ENCODE measurements around the gene NDUFB10. TPM values are rescaled to one million over a fixed set of nuclear protein-coding genes. Genes with fewer than 3 reads are reported as not detected.

NDUFB10 gene
- total and polyA plus RNA-seq, 12 donors, result 375 to 1,046 (median 590) TPM

DNA sequence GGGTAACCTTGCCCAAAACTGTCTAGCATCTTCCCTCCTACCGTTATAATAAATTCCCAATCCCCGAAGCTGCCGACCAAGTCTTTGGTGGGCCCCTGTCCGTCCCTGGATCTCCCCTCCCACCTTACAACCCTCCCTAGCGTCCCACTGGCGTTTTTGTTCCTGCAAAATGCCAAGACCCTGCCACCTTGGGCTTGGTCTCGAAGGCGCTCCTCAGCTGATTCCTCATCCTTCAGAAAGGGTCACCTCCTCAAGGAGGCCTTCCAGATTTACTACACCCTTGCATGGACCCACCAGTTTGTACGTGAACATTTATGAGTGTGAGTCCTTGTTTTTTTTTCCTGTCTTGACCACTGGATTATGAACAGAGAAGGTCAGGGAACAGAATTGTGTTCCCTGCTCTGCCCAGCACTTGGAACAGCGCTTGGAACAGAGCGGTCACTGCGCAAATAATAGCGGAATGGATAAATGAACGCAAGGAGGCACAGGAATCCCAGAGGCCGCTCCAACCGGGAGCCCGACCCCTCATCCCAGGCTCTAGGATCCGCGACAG is 23.7 kb downstream of the NDUFB10 start:
- ATAC-seq (no peak), DNase-seq (no peak)
- peak overlapping the region; percentile 55 to 98 (median 91) for H3K4me3 ChIP-seq
- H3K9me3 ChIP-seq, result no peaks in the 10 kb centered on the region
- WGBS, 2 donors, result 23 to 25% methylated on average over 19 of the region's 19 CpGs
- peaks cover 11 to 43% (median 30%) of the 10 kb centered on the region in 9 donors for H3K4me1 ChIP-seq
- H3K27ac ChIP-seq, result peak overlapping the region; percentile 65 to 89 (median 81)
- TF ChIP-seq, protein P1, sequence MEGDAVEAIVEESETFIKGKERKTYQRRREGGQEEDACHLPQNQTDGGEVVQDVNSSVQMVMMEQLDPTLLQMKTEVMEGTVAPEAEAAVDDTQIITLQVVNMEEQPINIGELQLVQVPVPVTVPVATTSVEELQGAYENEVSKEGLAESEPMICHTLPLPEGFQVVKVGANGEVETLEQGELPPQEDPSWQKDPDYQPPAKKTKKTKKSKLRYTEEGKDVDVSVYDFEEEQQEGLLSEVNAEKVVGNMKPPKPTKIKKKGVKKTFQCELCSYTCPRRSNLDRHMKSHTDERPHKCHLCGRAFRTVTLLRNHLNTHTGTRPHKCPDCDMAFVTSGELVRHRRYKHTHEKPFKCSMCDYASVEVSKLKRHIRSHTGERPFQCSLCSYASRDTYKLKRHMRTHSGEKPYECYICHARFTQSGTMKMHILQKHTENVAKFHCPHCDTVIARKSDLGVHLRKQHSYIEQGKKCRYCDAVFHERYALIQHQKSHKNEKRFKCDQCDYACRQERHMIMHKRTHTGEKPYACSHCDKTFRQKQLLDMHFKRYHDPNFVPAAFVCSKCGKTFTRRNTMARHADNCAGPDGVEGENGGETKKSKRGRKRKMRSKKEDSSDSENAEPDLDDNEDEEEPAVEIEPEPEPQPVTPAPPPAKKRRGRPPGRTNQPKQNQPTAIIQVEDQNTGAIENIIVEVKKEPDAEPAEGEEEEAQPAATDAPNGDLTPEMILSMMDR (IDR thresholded peaks at IDR 0.05), result no peak
- H3K27me3 ChIP-seq, result peaks cover 18 to 56% (median 43%) of the 10 kb centered on the region in 7 donors
- intact Hi-C loops (cut with DNase I), result loop anchor here in 1 of 10 donors (10.0 kb wide), 1 partner anchor 58 kb away; no protein-coding TSS in a partner anchor
- H3K36me3 ChIP-seq, result peaks cover 0 to 33% (median 18%) of the 10 kb centered on the region in 9 donors

DNA sequence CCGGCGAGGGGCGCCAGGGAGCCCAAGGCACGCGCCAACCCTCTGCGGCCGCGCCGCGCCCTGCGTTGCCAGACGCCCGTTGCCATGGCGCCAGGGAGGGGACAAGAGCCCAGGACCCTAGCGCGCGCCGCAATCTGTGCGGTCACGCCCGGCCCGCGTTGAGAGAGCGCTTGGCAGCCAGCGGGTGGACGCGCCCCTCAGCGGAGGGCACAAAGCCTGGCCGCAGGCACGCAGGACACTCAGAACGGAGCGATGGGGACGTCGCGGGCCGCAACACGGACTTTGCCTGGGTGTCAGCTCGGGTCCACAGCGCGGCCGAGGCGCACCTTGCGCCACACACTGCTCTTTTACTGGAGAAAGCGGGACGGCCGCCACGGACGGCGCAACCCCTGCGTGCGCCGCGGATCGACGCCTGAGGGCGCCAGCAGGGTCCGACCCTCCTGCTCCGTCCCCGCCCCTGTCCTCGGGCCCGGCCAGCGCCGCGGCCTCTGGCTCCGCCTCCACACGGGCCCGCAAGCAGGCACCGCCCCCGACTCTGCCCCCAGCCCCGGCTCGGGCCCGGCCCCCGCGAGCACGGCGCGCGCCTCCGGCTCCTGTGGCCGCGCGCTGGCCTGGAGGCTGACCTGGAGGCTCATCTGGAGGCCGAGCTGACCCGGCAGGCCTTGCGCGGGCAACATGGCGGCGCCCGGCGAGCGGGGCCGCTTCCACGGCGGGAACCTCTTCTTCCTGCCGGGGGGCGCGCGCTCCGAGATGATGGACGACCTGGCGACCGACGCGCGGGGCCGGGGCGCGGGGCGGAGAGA is 24.4 kb downstream of the NDUFB10 start, which contains the start of gene GFER:
Gene GFER (plus strand): TSS at position 650 of the 803 bp plus-strand sequence. CDS start 26 bp downstream, at position 676.
- TF ChIP-seq, protein P1 (IDR thresholded peaks at IDR 0.05), result peak; percentile 9 to 73 (median 52)
- peak within 1 kb of the TSS; percentile 65 to 89 (median 81) for H3K27ac ChIP-seq
- H3K4me1 ChIP-seq, result peaks cover 11 to 43% (median 30%) of the 10 kb centered on the region in 9 donors
- H3K4me3 ChIP-seq, result peak within 1 kb of the TSS; percentile 80 to 98 (median 91)
- no peaks in the 10 kb centered on the region for H3K9me3 ChIP-seq
- 0% methylated on average over 95 to 109 of the region's 109 CpGs for WGBS, 2 donors
- peaks cover 15 to 54% (median 43%) of the 10 kb centered on the region in 7 donors for H3K27me3 ChIP-seq
- intact Hi-C loops (cut with DNase I), result loop anchor here in 1 of 10 donors (10.0 kb wide), 1 partner anchor 59 kb away; no protein-coding TSS in a partner anchor
- peaks cover 0 to 26% (median 12%) of the 10 kb centered on the region in 9 donors for H3K36me3 ChIP-seq
- DNase-seq, result peak; percentile 88 to 92
- ATAC-seq, result peak; percentile 94 to 98 (median 94)

DNA sequence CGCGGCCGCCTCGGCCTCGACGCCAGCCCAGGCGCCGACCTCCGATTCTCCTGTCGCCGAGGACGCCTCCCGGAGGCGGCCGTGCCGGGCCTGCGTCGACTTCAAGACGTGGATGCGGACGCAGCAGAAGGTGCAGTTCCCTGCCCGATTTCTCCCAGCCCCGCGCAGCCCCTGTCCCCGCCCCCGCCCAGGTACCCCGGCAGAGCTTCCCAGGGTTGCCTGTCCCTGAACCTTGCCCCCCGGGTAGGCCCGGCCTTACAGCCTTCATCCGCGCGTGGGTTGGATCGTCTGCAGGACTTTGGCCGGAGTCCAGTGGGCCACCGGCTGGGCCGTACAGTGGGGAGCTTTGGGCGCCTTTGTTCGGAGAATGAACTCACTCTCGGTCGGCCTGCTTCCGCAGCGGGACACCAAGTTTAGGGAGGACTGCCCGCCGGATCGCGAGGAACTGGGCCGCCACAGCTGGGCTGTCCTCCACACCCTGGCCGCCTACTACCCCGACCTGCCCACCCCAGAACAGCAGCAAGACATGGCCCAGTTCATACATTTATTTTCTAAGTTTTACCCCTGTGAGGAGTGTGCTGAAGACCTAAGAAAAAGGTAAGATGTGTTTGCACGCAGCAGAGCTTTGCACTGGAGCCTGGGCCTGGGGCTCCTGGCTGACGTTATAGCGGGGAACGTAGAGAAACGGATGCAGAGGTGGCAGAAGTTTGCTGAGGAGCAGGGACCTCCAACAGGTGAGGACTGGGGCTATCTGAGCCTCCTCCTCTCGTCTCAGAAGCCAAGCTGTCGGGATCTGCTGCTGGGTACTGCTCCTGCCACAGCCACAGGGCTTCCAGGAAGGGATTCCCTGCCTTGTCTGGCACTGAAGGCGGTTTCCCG is 25.2 kb downstream of the NDUFB10 start:
- TF ChIP-seq, protein P1 (IDR thresholded peaks at IDR 0.05), result no peak
- peaks cover 12 to 54% (median 43%) of the 10 kb centered on the region in 7 donors for H3K27me3 ChIP-seq
- 10 to 12% methylated on average over 58 of the region's 58 CpGs for WGBS, 2 donors
- H3K4me1 ChIP-seq, result peaks cover 11 to 34% (median 28%) of the 10 kb centered on the region in 9 donors
- DNase-seq (no peak), ATAC-seq (peak in 6 of 8 donors; percentile 2 to 10 (median 4))
- H3K27ac ChIP-seq, result peak overlapping the region; percentile 65 to 89 (median 81)
- H3K36me3 ChIP-seq, result peaks cover 0 to 23% (median 12%) of the 10 kb centered on the region in 9 donors
- no peaks in the 10 kb centered on the region for H3K9me3 ChIP-seq
- peak overlapping the region; percentile 80 to 98 (median 91) for H3K4me3 ChIP-seq
- intact Hi-C loops (cut with DNase I), result loop anchor here in 1 of 10 donors (10.0 kb wide), 1 partner anchor 60 kb away; no protein-coding TSS in a partner anchor
